Measurements from ENCODE around the gene OR11G2. TPM values are rescaled to one million over a fixed set of nuclear protein-coding genes. Genes with fewer than 3 reads are reported as not detected.
"Not testable (repeated sequence)": the region's sequence is repeated elsewhere in the genome, so short reads cannot be mapped to it uniquely, and the experiment has no call there.

OR11G2 gene
- total RNA-seq, 1 experiment from 2014 or later, result not detected

- CTCF ChIA-PET, result no interaction called here
- no peak overlapping the region for H3K27ac ChIP-seq (ENCODE audit: low read length)
- H3K36me3 ChIP-seq (ENCODE audit: control insufficient read depth, insufficient read depth, low read length), result no peaks in the 10 kb centered on the region
- no peak overlapping the region for H3K4me3 ChIP-seq (ENCODE audit: low read depth in 2 of 2, low read length in 2 of 2)
- no peaks in the 10 kb centered on the region for H3K9me3 ChIP-seq (ENCODE audit: control insufficient read depth, insufficient read depth, low read depth, low read length)
- no peak for ATAC-seq
- no peak for DNase-seq (ENCODE audit: low read depth, low spot score)
- in situ Hi-C loops (cut with HindIII; ENCODE audit: low pct_unique_long_range_greater_than_20kb, low sequenced_read_pairs) (no loop called here), intact Hi-C loops (cut with micrococcal nuclease; ENCODE audit: unreplicated experiment) (no loop called here)
- H3K27me3 ChIP-seq (ENCODE audit: control insufficient read depth, insufficient read depth, low read length), result no peaks in the 10 kb centered on the region
- no TSS peak for BruUV-seq (replicated peaks)
- no peak for TF ChIP-seq TCF7L2 (IDR thresholded peaks at IDR 0.05; ENCODE audit: low read depth, low read length)
- TF ChIP-seq POLR2AphosphoS5 (IDR thresholded peaks at IDR 0.05; ENCODE audit: low read depth, low read length), result no peak
- TF ChIP-seq SIN3A (IDR thresholded peaks at IDR 0.05; ENCODE audit: borderline replicate concordance, insufficient read depth, low read depth, low read length), result no peak
- no peak for TF ChIP-seq CTCF (IDR thresholded peaks at IDR 0.05)
- no peak for TF ChIP-seq REST (IDR thresholded peaks at IDR 0.05; ENCODE audit: insufficient read depth in 1 of 2, low read depth in 2 of 2, low read length in 1 of 2)
- POLR2A ChIA-PET, result no interaction called here
- H3K4me1 ChIP-seq (ENCODE audit: control insufficient read depth, insufficient read depth, low read length), result no peaks in the 10 kb centered on the region
Observed at GRCh38 chr14:20167091-20167490, 23.6 kb upstream of the OR11G2 start.

GRCh38 chr14:20169852-20170251, 20.8 kb upstream of the OR11G2 start:
- H3K27ac ChIP-seq (ENCODE audit: low read length); H3K4me1 ChIP-seq (ENCODE audit: control insufficient read depth, insufficient read depth, low read length); H3K36me3 ChIP-seq (ENCODE audit: control insufficient read depth, insufficient read depth, low read length); POLR2A ChIA-PET; BruUV-seq (replicated peaks); H3K27me3 ChIP-seq (ENCODE audit: control insufficient read depth, insufficient read depth, low read length); H3K4me3 ChIP-seq (ENCODE audit: low read depth in 2 of 2, low read length in 2 of 2); in situ Hi-C loops (cut with HindIII; ENCODE audit: low pct_unique_long_range_greater_than_20kb, low sequenced_read_pairs); H3K9me3 ChIP-seq (ENCODE audit: control insufficient read depth, insufficient read depth, low read depth, low read length); intact Hi-C loops (cut with micrococcal nuclease; ENCODE audit: unreplicated experiment): not testable (repeated sequence)
- CTCF ChIA-PET, result interaction anchor here (0.6 kb wide), 1 partner anchor 98 kb away, joined by 11 read pairs; no protein-coding TSS in a partner anchor
- DNase-seq (ENCODE audit: low read depth, low spot score) (peak; percentile 7), ATAC-seq (peak; percentile 53; the same call in 1 of the 2 replicates)

GRCh38 chr14:20174205-20174604, 16.5 kb upstream of the OR11G2 start:
- H3K27ac ChIP-seq (ENCODE audit: low read length); CTCF ChIA-PET: not testable (repeated sequence)

More at GRCh38 chr14:20174205-20174604, 16.5 kb upstream of the OR11G2 start:
- POLR2A ChIA-PET; ATAC-seq; in situ Hi-C loops (cut with HindIII; ENCODE audit: low pct_unique_long_range_greater_than_20kb, low sequenced_read_pairs); H3K27me3 ChIP-seq (ENCODE audit: control insufficient read depth, insufficient read depth, low read length); intact Hi-C loops (cut with micrococcal nuclease; ENCODE audit: unreplicated experiment); H3K9me3 ChIP-seq (ENCODE audit: control insufficient read depth, insufficient read depth, low read depth, low read length); H3K4me1 ChIP-seq (ENCODE audit: control insufficient read depth, insufficient read depth, low read length); BruUV-seq (replicated peaks); DNase-seq (ENCODE audit: low read depth, low spot score); H3K4me3 ChIP-seq (ENCODE audit: low read depth in 2 of 2, low read length in 2 of 2); H3K36me3 ChIP-seq (ENCODE audit: control insufficient read depth, insufficient read depth, low read length): not testable (repeated sequence)
